Peyer's patch (tissue), 4 donors: ENCODE results near the gene PXDN.

Experiments
- POLR2A ChIP-seq, 2 donors: fragments of 450-650 bp; IDR thresholded peaks; one replicate each; pipeline ENCODE4 v1.5.1; 2017; ENCODE audit warnings: antibody characterized with exemption in 2 of 2, mild to moderate bottlenecking in 2 of 2, moderate library complexity in 2 of 2
- TF ChIP-seq, protein P1 (sequence below), 6 experiments: fragments of 450-650 bp in 4 of 6; fragments of 200-600 bp in 2 of 6; sonication (generic) in 1 of 6; IDR thresholded peaks; one replicate each; pipeline ENCODE4 v1.5.1; 2017 to 2019; ENCODE audit warnings: antibody characterized with exemption in 6 of 6, mild to moderate bottlenecking in 3 of 6, moderate library complexity in 1 of 6

- TF ChIP-seq, protein P1, sequence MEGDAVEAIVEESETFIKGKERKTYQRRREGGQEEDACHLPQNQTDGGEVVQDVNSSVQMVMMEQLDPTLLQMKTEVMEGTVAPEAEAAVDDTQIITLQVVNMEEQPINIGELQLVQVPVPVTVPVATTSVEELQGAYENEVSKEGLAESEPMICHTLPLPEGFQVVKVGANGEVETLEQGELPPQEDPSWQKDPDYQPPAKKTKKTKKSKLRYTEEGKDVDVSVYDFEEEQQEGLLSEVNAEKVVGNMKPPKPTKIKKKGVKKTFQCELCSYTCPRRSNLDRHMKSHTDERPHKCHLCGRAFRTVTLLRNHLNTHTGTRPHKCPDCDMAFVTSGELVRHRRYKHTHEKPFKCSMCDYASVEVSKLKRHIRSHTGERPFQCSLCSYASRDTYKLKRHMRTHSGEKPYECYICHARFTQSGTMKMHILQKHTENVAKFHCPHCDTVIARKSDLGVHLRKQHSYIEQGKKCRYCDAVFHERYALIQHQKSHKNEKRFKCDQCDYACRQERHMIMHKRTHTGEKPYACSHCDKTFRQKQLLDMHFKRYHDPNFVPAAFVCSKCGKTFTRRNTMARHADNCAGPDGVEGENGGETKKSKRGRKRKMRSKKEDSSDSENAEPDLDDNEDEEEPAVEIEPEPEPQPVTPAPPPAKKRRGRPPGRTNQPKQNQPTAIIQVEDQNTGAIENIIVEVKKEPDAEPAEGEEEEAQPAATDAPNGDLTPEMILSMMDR (IDR thresholded peaks at IDR 0.05) = no peak
- no peak for TF ChIP-seq POLR2A (IDR thresholded peaks at IDR 0.05)
These were observed 56.2 kb downstream of the PXDN start for GRCh38 chr2:1688161-1688560.
